K562 (cell line): ENCODE measurements around the gene KIAA1614. TPM values are rescaled to one million over a fixed set of nuclear protein-coding genes. Genes with fewer than 3 reads are reported as not detected.

Source experiments
- ATAC-seq: fragments of 200-7000 bp; cut with Tn5 transposase; 3 replicates; pipeline ENCODE4 v1.9.1; 2020; ENCODE audit warnings: moderate library complexity
- BruUV-seq: library from RNA; stranded (reverse); fragments of 400-500 nt; replicated peaks from 2 replicates; lab custom pipeline; 2021; lab: Mats Ljungman, UMichigan
- CTCF ChIA-PET: fragments of 300-600 bp; formaldehyde crosslinking; extraction: SDS; loops from one replicate; lab custom pipeline; 2021; ENCODE audit warnings: low intra/inter-chr PET ratio; lab: Yijun Ruan, JAX
- POLR2A ChIA-PET: fragments of 300-600, 350-650 bp; sonication (Branson Sonifier 250); formaldehyde crosslinking; extraction: SDS; loops from one replicate; lab custom pipeline; 2021; ENCODE audit warnings: antibody characterized with exemption, inconsistent platforms; lab: Yijun Ruan, JAX
- DNase-seq, 4 experiments: peaks; one replicate each; pipeline versions ENCODE4 v3.0.0 to v3.0.0-alpha.2; 2011 to 2018; ENCODE audit warnings: low spot score in 3 of 4, mixed read lengths in 3 of 4; ENCODE audit errors: extremely low read depth in 1 of 4
- FAIRE-seq: peaks from 2 replicates; lab custom pipeline; 2011; peaks lifted over from hg19 to GRCh38; lab: Jason Lieb, UNC
- H2AFZ ChIP-seq: 2 replicates; pipeline ENCODE4 v1.6.0; 2011; ENCODE audit warnings: low read depth, low read length, control low read depth, inconsistent platforms
- H3K27ac ChIP-seq: fragments of 200-600 bp; 3 replicates; pipeline ENCODE4 v1.8.0; 2011; ENCODE audit warnings: low read depth, mild to moderate bottlenecking, control low read depth, inconsistent platforms, low read length, moderate library complexity, mixed read lengths; ENCODE audit errors: extremely low read depth
- H3K27me3 ChIP-seq, 2 experiments: fragments of 300-600 bp in 1 of 2; 2 replicates in 1 of 2; 3 replicates in 1 of 2; pipeline versions ENCODE4 v1.6.0 to v1.8.0; 2011; ENCODE audit warnings: inconsistent platforms in 2 of 2, low read length in 2 of 2, mild to moderate bottlenecking in 1 of 2, mixed read lengths in 1 of 2, moderate library complexity in 1 of 2; ENCODE audit not compliant: control insufficient read depth in 2 of 2, insufficient read depth in 2 of 2
- H3K36me3 ChIP-seq: fragments of 300-600 bp; 3 replicates; pipeline ENCODE4 v1.8.0; 2011; ENCODE audit warnings: mild to moderate bottlenecking, low read length, inconsistent platforms; ENCODE audit not compliant: control insufficient read depth, insufficient read depth
- H3K4me1 ChIP-seq, 2 experiments: fragments of 200-600 bp in 1 of 2; replicated peaks in 1 of 2; 2 replicates in 1 of 2; 3 replicates in 1 of 2; pipeline versions ENCODE4 v1.5.1 to v1.8.0; 2011; ENCODE audit warnings: inconsistent platforms in 2 of 2, low read length in 2 of 2, mild to moderate bottlenecking in 1 of 2, mixed read lengths in 1 of 2, moderate library complexity in 1 of 2; ENCODE audit not compliant: control insufficient read depth in 2 of 2, insufficient read depth in 2 of 2
- H3K4me2 ChIP-seq: 2 replicates; pipeline ENCODE4 v1.6.1; 2011; ENCODE audit warnings: low read length, control low read depth, inconsistent platforms, mixed read lengths; ENCODE audit not compliant: insufficient read depth
- H3K4me3 ChIP-seq: fragments of 200-600 bp; sonication (generic), shearing (Covaris generic); 2 replicates; pipeline ENCODE4 v1.5.1; 2016; ENCODE audit warnings: control low read depth, inconsistent platforms
- H3K79me2 ChIP-seq: fragments of 200-600 bp; 3 replicates; pipeline ENCODE4 v1.8.0; 2011; ENCODE audit warnings: low read length, inconsistent platforms; ENCODE audit not compliant: control insufficient read depth, insufficient read depth
- H3K9ac ChIP-seq, 2 experiments: 2 replicates each; pipeline versions ENCODE4 v1.6.0 to v1.6.1; 2011; ENCODE audit warnings: low read depth in 2 of 2, low read length in 2 of 2, control low read depth in 1 of 2, inconsistent platforms in 1 of 2, mild to moderate bottlenecking in 1 of 2, mixed read lengths in 1 of 2; ENCODE audit not compliant: insufficient read depth in 1 of 2
- H3K9me1 ChIP-seq: one replicate; pipeline ENCODE4 v1.6.0; 2011; ENCODE audit warnings: inconsistent platforms, mild to moderate bottlenecking, low read length, moderate library complexity; ENCODE audit not compliant: control insufficient read depth, insufficient read depth
- H3K9me3 ChIP-seq: replicated peaks from 2 replicates; pipeline ENCODE4 v1.5.1; 2011; ENCODE audit warnings: low read depth, low read length, inconsistent platforms; ENCODE audit not compliant: control insufficient read depth, insufficient read depth
- H4K20me1 ChIP-seq: replicated peaks from 2 replicates; pipeline ENCODE4 v1.6.1; 2011; ENCODE audit warnings: low read length, inconsistent platforms, mixed read lengths; ENCODE audit not compliant: control insufficient read depth, insufficient read depth
- ELF4 ChIP-seq: fragments of 450-650 bp; formaldehyde crosslinking; IDR thresholded peaks from 2 replicates; pipeline ENCODE4 v1.4.0; 2022; ENCODE audit warnings: missing genetic modification characterization
- HNRNPLL ChIP-seq: fragments of 200-400 bp; formaldehyde crosslinking; IDR thresholded peaks from 2 replicates; pipeline ENCODE4 v1.6.1; 2017; ENCODE audit warnings: low read length, low read depth, mild to moderate bottlenecking; ENCODE audit not compliant: poor library complexity, severe bottlenecking
- MYBL2 ChIP-seq, 2 experiments: fragments of 450-650 bp in 1 of 2; sonication (generic) in 1 of 2; formaldehyde crosslinking in 1 of 2; IDR thresholded peaks; 2 replicates each; pipeline versions ENCODE4 v1.6.1 to v1.8.1; 2017 to 2022; ENCODE audit warnings: borderline replicate concordance in 1 of 2, inconsistent platforms in 1 of 2, low read depth in 1 of 2, mild to moderate bottlenecking in 1 of 2, missing genetic modification reagents in 1 of 2, moderate library complexity in 1 of 2
- RB1 ChIP-seq: fragments of 450-650 bp; IDR thresholded peaks from 2 replicates; pipeline ENCODE4 v1.6.1; 2017; ENCODE audit warnings: low read depth, mild to moderate bottlenecking
- RBM15 ChIP-seq: fragments of 200-400 bp; formaldehyde crosslinking; IDR thresholded peaks from 2 replicates; pipeline ENCODE4 v1.6.1; 2018; ENCODE audit warnings: mild to moderate bottlenecking, low read length, moderate library complexity; ENCODE audit not compliant: insufficient read depth
- SETDB1 ChIP-seq: IDR thresholded peaks from one replicate; pipeline ENCODE4 v1.6.1; 2012; ENCODE audit warnings: low read length, control low read depth, inconsistent platforms
- TCF3 ChIP-seq: sonication (generic); formaldehyde crosslinking; IDR thresholded peaks from 2 replicates; pipeline ENCODE4 v1.4.0; 2020; ENCODE audit warnings: mild to moderate bottlenecking, missing genetic modification reagents
- ZNF140 ChIP-seq: fragments of 250-450 bp; sonication (Bioruptor Pico); IDR thresholded peaks from 2 replicates; pipeline ENCODE4 v1.8.0; 2021; ENCODE audit warnings: moderate library complexity, mild to moderate bottlenecking, inconsistent platforms
- WGBS: fragments of 100-300 bp; shearing (Covaris generic); methylation state at CpG from one replicate; pipeline ENCODE4 v1.1.6; 2016; ENCODE audit warnings: low coverage, mixed read lengths; ENCODE audit not compliant: insufficient coverage; ENCODE audit errors: missing lambda C conversion rate; 5-methylcytosine and 5-hydroxymethylcytosine counted together
- in situ Hi-C: fragments of 300-500 bp; cut with MboI; formaldehyde crosslinking; loops from 4 replicates; pipeline ENCODE4 v1.15.0; 2018; ENCODE audit warnings: inconsistent platforms, mixed read lengths
- intact Hi-C: fragments of 100-400 bp; cut with micrococcal nuclease; formaldehyde crosslinking; loops from 2 replicates; pipeline ENCODE4 v1.14.2; 2022
- polyA plus RNA-seq, 8 experiments: library from polyadenylated mRNA; depleted of rRNA in 4 of 8; stranded (reverse) in 5 of 8; unstranded in 3 of 8; fragments of >200 nt; fragmentation: Nextera tagmentation in 2 of 8; fragmentation: Illumina TruSeq in 1 of 8; extraction: Ambion mirVana in 2 of 8; extraction: Trizol in 1 of 8; gene quantifications; 2 replicates each; pipeline versions ENCODE4 v1.2.1 to v1.2.3, GENCODE V29; 2011 to 2014; ENCODE audit warnings: inconsistent platforms in 1 of 8, missing spikeins in 1 of 8
- total RNA-seq, 7 experiments: library from RNA; depleted of rRNA in 6 of 7; stranded (reverse); fragments of >200 nt in 6 of 7; fragmentation: Illumina TruSeq in 2 of 7; extraction: Trizol in 2 of 7; gene quantifications; 2 replicates each; pipeline versions ENCODE4 v1.2.1 to v1.2.3, GENCODE V29; 2011 to 2021; ENCODE audit warnings: low replicate concordance in 1 of 7
- TF ChIP-seq, protein P1 (sequence below): fragments of 250-450 bp; sonication (Bioruptor Pico); IDR thresholded peaks from 2 replicates; pipeline ENCODE4 v1.5.0; 2021

Gene KIAA1614
- total and polyA plus RNA-seq, 9 of the 15 experiments (the other 6 are each of a cell fraction or from before 2014, with no cell fraction given), result 0.01 to 1.1 (median 0.15) TPM; not detected in 1

DNA sequence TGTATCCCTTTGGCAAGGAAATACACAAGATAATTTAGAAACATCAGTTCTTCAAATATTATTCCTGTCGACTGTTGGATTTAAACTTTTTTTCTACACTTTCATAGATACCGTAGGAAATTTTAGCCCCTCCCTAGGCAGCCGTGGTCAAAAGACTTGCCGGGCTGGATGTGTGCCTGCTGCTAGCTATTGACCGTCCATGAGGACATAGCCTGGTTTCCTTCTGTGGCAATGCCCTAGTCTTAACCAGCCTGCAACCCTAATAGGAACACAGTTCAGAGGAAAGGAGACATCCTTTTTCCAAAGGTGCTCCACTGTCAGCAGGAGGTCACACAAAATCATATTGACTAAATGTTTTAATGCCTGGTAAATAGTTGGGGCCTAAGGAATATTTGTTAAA, 20.4 kb upstream of the KIAA1614 start:
- no peak for TF ChIP-seq SETDB1
- TF ChIP-seq, protein P1, sequence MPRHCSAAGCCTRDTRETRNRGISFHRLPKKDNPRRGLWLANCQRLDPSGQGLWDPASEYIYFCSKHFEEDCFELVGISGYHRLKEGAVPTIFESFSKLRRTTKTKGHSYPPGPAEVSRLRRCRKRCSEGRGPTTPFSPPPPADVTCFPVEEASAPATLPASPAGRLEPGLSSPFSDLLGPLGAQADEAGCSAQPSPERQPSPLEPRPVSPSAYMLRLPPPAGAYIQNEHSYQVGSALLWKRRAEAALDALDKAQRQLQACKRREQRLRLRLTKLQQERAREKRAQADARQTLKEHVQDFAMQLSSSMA (CRISPR knock-in tag), result no peak
- TF ChIP-seq MYBL2 (IDR thresholded peaks at IDR 0.05; ENCODE audit: low read depth), result no peak
- no peak for TF ChIP-seq MYBL2 (CRISPR knock-in tag; IDR thresholded peaks at IDR 0.05; ENCODE audit: borderline replicate concordance)
- TF ChIP-seq HNRNPLL, result no peak
- no peak for TF ChIP-seq RBM15
- TF ChIP-seq TCF3, result no peak
- TF ChIP-seq ELF4 (CRISPR knock-in tag), result no peak
- TF ChIP-seq RB1, result no peak
- TF ChIP-seq ZNF140 (CRISPR knock-in tag), result no peak
- H4K20me1 ChIP-seq, result no peaks in the 10 kb centered on the region
- H3K27me3 ChIP-seq, result no peaks in the 10 kb centered on the region
- H3K36me3 ChIP-seq, result peaks cover 4% of the 10 kb centered on the region; the same call in 2 of the 3 replicates
- intact Hi-C loops, result no loop called here
- no peaks in the 10 kb centered on the region for H3K9me3 ChIP-seq
- H3K9ac ChIP-seq, result no peak overlapping the region
- H2AFZ ChIP-seq, result no peak overlapping the region
- WGBS, result 77% methylated on average over 5 of the region's 5 CpGs
- H3K79me2 ChIP-seq, result no peaks in the 10 kb centered on the region
- CTCF ChIA-PET, result no interaction called here
- no peaks in the 10 kb centered on the region for H3K9me1 ChIP-seq
- ATAC-seq, result no peak
- H3K4me2 ChIP-seq, result no peak overlapping the region
- BruUV-seq, result no TSS peak
- H3K4me3 ChIP-seq, result no peak overlapping the region
- in situ Hi-C loops, result no loop called here
- H3K27ac ChIP-seq, result no peak overlapping the region
- POLR2A ChIA-PET, result interaction anchor here (0.6 kb wide), 2 partner anchors 344 to 707 kb away, joined by 3 read pairs; no protein-coding TSS in a partner anchor
- DNase-seq, result no peak
- FAIRE-seq, result no peak
- no peaks in the 10 kb centered on the region for H3K4me1 ChIP-seq
